HEK293 (cell line): ENCODE results near the gene ZNF738.

Source experiments
- CTCF ChIA-PET: fragments of 350-600 bp; formaldehyde crosslinking; extraction: SDS; loops from one replicate; lab custom pipeline; 2021; ENCODE audit warnings: antibody characterized with exemption; lab: Yijun Ruan, JAX
- POLR2A ChIA-PET: fragments of 300-600 bp; formaldehyde crosslinking; extraction: SDS; loops from one replicate; lab custom pipeline; 2020; ENCODE audit warnings: antibody characterized with exemption, inconsistent platforms; lab: Yijun Ruan, JAX
- H3K27ac ChIP-seq: fragments of 200-500 bp; sonication (Bioruptor generic); 2 replicates; pipeline ENCODE4 v1.5.1; 2014; ENCODE audit warnings: low read depth, low read length, control low read depth, inconsistent platforms; ENCODE audit errors: extremely low read depth
- H3K36me3 ChIP-seq, 2 experiments: fragments of 200-500 bp in 1 of 2; sonication (Bioruptor generic) in 1 of 2; 1 replicate in 1 of 2; 2 replicates in 1 of 2; pipeline ENCODE4 v1.5.1; 2014 to 2017; ENCODE audit warnings: inconsistent platforms in 2 of 2, low read length in 2 of 2; ENCODE audit not compliant: control insufficient read depth in 2 of 2, insufficient read depth in 1 of 2
- H3K4me1 ChIP-seq: fragments of 200-500 bp; sonication (Bioruptor generic); 2 replicates; pipeline ENCODE4 v1.5.1; 2014; ENCODE audit warnings: mild to moderate bottlenecking, low read length, inconsistent platforms; ENCODE audit not compliant: control insufficient read depth, insufficient read depth
- H3K4me3 ChIP-seq: 2 replicates; pipeline ENCODE4 v1.5.1; 2011; ENCODE audit warnings: low read depth, mild to moderate bottlenecking, control low read depth, low read length, moderate library complexity
- H3K9me3 ChIP-seq: fragments of 200-500 bp; sonication (Bioruptor generic); 2 replicates; pipeline ENCODE4 v1.5.1; 2014; ENCODE audit warnings: low read depth, low read length, inconsistent platforms; ENCODE audit not compliant: control insufficient read depth, insufficient read depth
- CTCF ChIP-seq: fragments of 450-650 bp; formaldehyde crosslinking; IDR thresholded peaks from 2 replicates; pipeline ENCODE4 v1.5.1; 2016; ENCODE audit warnings: missing biosample characterization, missing genetic modification characterization
- PRDM10 ChIP-seq: fragments of 450-650 bp; formaldehyde crosslinking; IDR thresholded peaks from 2 replicates; pipeline ENCODE4 v1.5.1; 2016; ENCODE audit warnings: missing biosample characterization, missing genetic modification characterization
- SP2 ChIP-seq: fragments of 450-650 bp; formaldehyde crosslinking; IDR thresholded peaks from 2 replicates; pipeline ENCODE4 v1.5.1; 2016; ENCODE audit warnings: missing biosample characterization, missing genetic modification characterization
- SP7 ChIP-seq: fragments of 450-650 bp; formaldehyde crosslinking; IDR thresholded peaks from 2 replicates; pipeline ENCODE4 v1.5.1; 2016; ENCODE audit warnings: missing biosample characterization, missing genetic modification characterization
- TRIM28 ChIP-seq: IDR thresholded peaks from 2 replicates; pipeline ENCODE4 v1.6.1; 2011; ENCODE audit warnings: low read length, control low read depth, borderline replicate concordance
- ZBTB20 ChIP-seq: fragments of 450-650 bp; formaldehyde crosslinking; IDR thresholded peaks from 2 replicates; pipeline ENCODE4 v1.5.1; 2016; ENCODE audit warnings: missing biosample characterization, missing genetic modification characterization
- ZNF19 ChIP-seq: fragments of 450-650 bp; formaldehyde crosslinking; IDR thresholded peaks from 2 replicates; pipeline ENCODE4; 2016; ENCODE audit warnings: missing biosample characterization, missing genetic modification characterization, low read depth
- ZNF214 ChIP-seq: fragments of 450-650 bp; formaldehyde crosslinking; IDR thresholded peaks from 2 replicates; pipeline ENCODE4 v1.5.1; 2017; ENCODE audit warnings: missing biosample characterization, mild to moderate bottlenecking, missing genetic modification characterization, borderline replicate concordance
- ZNF24 ChIP-seq: fragments of 450-650 bp; formaldehyde crosslinking; IDR thresholded peaks from 2 replicates; pipeline ENCODE4 v1.5.1; 2016; ENCODE audit warnings: missing biosample characterization, missing genetic modification characterization
- ZNF335 ChIP-seq: fragments of 450-650 bp; formaldehyde crosslinking; conservative IDR thresholded peaks from 2 replicates; pipeline ENCODE4 v1.5.1; 2016; ENCODE audit warnings: missing biosample characterization, missing genetic modification characterization
- ZNF350 ChIP-seq: fragments of 450-650 bp; formaldehyde crosslinking; IDR thresholded peaks from 2 replicates; pipeline ENCODE4 v1.5.0; 2017; ENCODE audit warnings: missing biosample characterization, mild to moderate bottlenecking, missing genetic modification characterization
- ZNF518A ChIP-seq: fragments of 450-650 bp; formaldehyde crosslinking; conservative IDR thresholded peaks from 2 replicates; pipeline ENCODE4 v1.5.1; 2016; ENCODE audit warnings: low read depth, missing biosample characterization, missing genetic modification characterization
- ZNF585B ChIP-seq: fragments of 450-650 bp; formaldehyde crosslinking; IDR thresholded peaks from 2 replicates; pipeline ENCODE4 v1.5.1; 2016; ENCODE audit warnings: missing biosample characterization, missing genetic modification characterization
- ZSCAN16 ChIP-seq: fragments of 450-650 bp; formaldehyde crosslinking; IDR thresholded peaks from 2 replicates; pipeline ENCODE4 v1.5.1; 2016; ENCODE audit warnings: missing biosample characterization, missing genetic modification characterization
- TF ChIP-seq, protein P1 (sequence below): fragments of 450-650 bp; formaldehyde crosslinking; conservative IDR thresholded peaks from 2 replicates; pipeline ENCODE4 v1.5.1; 2016; ENCODE audit warnings: low read depth, missing biosample characterization, missing genetic modification characterization
- TF ChIP-seq, protein P2 (sequence below): fragments of 450-650 bp; formaldehyde crosslinking; IDR thresholded peaks from 2 replicates; pipeline ENCODE4 v1.5.1; 2016; ENCODE audit warnings: missing biosample characterization, missing genetic modification characterization, low read depth
- TF ChIP-seq, protein P3 (sequence below): sonication (generic); formaldehyde crosslinking; IDR thresholded peaks from 2 replicates; pipeline ENCODE4 v1.8.1; 2022; ENCODE audit warnings: mild to moderate bottlenecking, moderate library complexity, missing genetic modification reagents

Gene ZNF738

DNA sequence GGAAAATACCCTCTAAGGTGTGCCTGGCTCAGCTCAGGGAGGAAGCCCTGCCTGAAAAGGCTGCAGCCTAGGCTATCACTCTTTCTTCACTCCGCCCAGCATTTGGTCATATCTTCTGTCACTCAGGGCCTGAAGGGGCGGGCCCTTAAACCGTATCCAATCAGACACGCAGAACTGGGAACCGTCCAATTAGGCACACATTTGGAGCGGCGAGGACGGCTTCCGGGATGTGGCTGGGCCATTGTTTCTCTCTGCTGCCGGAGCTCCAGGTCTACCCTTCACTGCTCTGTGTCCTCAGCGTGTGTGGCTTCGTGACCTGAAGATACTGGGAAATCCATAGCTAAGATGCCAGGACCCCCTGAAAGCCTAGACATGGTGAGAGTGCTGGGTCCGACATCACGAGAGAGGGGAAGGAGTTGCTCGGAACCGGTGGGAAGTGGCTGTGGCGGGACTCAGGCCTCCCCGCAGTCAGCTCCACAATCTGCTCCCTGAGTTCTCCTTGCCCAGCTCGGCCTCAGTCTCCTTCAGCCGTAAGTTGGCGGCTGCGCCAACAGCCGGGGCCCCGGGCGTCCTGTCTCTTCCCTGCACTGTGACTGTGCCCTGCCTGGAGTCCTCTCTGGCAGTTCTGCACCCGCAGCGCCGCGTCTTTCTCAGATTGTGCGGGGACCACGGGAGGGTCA is 38.2 kb downstream of the ZNF738 start, which contains the start of gene ZNF493:
ZNF493 (plus strand) TSS at position 241 of the 680 bp plus-strand sequence; CDS start at position 346, 105 bp downstream.
- H3K36me3 ChIP-seq, result peaks cover 0 to 30% of the 10 kb centered on the region in 2 experiments; a peak in 1 of 3 replicates
- no peaks in the 10 kb centered on the region for H3K9me3 ChIP-seq
- CTCF ChIA-PET, result no interaction called here
- H3K4me3 ChIP-seq, result peak within 1 kb of the TSS; percentile 97
- H3K27ac ChIP-seq, result no peak within 1 kb of the TSS; the same call in 1 of the 2 replicates
- no peaks in the 10 kb centered on the region for H3K4me1 ChIP-seq
- POLR2A ChIA-PET, result interaction anchor here (0.6 to 1.7 kb wide), 11 partner anchors 11 to 455 kb away, joined by 3 to 16 read pairs (median 5); partner anchors contain the start of genes ZNF100, ZNF429, ZNF708 and ZNF738
- no peak for TF ChIP-seq CTCF (tag by site-specific recombination)
- no peak for TF ChIP-seq ZSCAN16 (tag by site-specific recombination)
- TF ChIP-seq PRDM10 (tag by site-specific recombination), result peak; percentile 47; the same call in 1 of the 2 replicates
- peak; percentile 85 for TF ChIP-seq ZNF350 (tag by site-specific recombination)
- no peak for TF ChIP-seq ZNF19 (tag by site-specific recombination)
- peak; percentile 41; the same call in 1 of the 2 replicates for TF ChIP-seq SP7 (tag by site-specific recombination)
- TF ChIP-seq ZNF335 (tag by site-specific recombination), result peak; percentile 88
- peak; percentile 67 for TF ChIP-seq ZNF518A (tag by site-specific recombination)
- TF ChIP-seq, protein P1, sequence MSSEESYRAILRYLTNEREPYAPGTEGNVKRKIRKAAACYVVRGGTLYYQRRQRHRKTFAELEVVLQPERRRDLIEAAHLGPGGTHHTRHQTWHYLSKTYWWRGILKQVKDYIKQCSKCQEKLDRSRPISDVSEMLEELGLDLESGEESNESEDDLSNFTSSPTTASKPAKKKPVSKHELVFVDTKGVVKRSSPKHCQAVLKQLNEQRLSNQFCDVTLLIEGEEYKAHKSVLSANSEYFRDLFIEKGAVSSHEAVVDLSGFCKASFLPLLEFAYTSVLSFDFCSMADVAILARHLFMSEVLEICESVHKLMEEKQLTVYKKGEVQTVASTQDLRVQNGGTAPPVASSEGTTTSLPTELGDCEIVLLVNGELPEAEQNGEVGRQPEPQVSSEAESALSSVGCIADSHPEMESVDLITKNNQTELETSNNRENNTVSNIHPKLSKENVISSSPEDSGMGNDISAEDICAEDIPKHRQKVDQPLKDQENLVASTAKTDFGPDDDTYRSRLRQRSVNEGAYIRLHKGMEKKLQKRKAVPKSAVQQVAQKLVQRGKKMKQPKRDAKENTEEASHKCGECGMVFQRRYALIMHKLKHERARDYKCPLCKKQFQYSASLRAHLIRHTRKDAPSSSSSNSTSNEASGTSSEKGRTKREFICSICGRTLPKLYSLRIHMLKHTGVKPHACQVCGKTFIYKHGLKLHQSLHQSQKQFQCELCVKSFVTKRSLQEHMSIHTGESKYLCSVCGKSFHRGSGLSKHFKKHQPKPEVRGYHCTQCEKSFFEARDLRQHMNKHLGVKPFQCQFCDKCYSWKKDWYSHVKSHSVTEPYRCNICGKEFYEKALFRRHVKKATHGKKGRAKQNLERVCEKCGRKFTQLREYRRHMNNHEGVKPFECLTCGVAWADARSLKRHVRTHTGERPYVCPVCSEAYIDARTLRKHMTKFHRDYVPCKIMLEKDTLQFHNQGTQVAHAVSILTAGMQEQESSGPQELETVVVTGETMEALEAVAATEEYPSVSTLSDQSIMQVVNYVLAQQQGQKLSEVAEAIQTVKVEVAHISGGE (tag by site-specific recombination), result peak; percentile 28; the same call in 1 of the 2 replicates
- TF ChIP-seq ZNF214 (tag by site-specific recombination), result no peak
- TF ChIP-seq, protein P2, sequence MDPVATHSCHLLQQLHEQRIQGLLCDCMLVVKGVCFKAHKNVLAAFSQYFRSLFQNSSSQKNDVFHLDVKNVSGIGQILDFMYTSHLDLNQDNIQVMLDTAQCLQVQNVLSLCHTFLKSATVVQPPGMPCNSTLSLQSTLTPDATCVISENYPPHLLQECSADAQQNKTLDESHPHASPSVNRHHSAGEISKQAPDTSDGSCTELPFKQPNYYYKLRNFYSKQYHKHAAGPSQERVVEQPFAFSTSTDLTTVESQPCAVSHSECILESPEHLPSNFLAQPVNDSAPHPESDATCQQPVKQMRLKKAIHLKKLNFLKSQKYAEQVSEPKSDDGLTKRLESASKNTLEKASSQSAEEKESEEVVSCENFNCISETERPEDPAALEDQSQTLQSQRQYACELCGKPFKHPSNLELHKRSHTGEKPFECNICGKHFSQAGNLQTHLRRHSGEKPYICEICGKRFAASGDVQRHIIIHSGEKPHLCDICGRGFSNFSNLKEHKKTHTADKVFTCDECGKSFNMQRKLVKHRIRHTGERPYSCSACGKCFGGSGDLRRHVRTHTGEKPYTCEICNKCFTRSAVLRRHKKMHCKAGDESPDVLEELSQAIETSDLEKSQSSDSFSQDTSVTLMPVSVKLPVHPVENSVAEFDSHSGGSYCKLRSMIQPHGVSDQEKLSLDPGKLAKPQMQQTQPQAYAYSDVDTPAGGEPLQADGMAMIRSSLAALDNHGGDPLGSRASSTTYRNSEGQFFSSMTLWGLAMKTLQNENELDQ (tag by site-specific recombination), result no peak
- TF ChIP-seq, protein P3, sequence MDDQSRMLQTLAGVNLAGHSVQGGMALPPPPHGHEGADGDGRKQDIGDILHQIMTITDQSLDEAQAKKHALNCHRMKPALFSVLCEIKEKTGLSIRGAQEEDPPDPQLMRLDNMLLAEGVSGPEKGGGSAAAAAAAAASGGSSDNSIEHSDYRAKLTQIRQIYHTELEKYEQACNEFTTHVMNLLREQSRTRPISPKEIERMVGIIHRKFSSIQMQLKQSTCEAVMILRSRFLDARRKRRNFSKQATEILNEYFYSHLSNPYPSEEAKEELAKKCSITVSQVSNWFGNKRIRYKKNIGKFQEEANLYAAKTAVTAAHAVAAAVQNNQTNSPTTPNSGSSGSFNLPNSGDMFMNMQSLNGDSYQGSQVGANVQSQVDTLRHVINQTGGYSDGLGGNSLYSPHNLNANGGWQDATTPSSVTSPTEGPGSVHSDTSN (CRISPR knock-in tag), result peak; percentile 91
- peak; percentile 54; the same call in 1 of the 2 replicates for TF ChIP-seq ZNF24 (tag by site-specific recombination)
- TF ChIP-seq ZNF585B (tag by site-specific recombination), result no peak
- peak; percentile 62 for TF ChIP-seq ZBTB20 (tag by site-specific recombination)
- TF ChIP-seq SP2 (tag by site-specific recombination), result peak; percentile 96
- TF ChIP-seq TRIM28, result peak; percentile 49; the same call in 1 of the 2 replicates
